Activated CD4-positive, alpha-beta T cell treated with anti-CD3 and anti-CD28 coated beads, Interleukin-2, Interleukin-6, amounts not matched to agents 100 ng/mL and 50 ng/mL, durations not matched to agents 16 hours and 8 hours (primary cell): ENCODE data around the gene COL4A2.

Experiments
- DNase-seq: peaks from one replicate; pipeline ENCODE4 v3.0.0-alpha.2; 2020

COL4A2 gene

DNA sequence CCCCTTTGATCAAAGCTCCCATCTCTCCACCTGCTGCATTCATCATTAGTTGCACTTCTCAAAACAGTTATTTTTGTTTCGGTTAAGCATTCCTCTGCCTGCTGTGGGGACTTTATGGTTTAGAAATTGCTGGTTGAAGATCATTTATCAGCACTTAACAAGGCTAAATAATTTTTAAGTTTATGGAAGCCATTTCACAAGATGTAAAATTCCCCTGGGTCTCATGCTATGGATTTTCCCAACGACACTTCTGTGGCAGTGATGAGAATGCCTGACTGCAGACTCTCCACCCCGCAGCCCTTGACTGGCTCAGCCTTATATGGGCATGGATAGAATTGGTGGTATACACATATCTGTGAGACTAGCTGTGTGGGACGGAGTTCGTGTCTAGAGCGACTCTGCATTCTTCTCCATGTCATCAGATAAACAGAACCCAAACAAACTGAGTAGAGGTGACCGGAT lies 52.8 kb downstream of the COL4A2 start:
- no peak for DNase-seq

DNA sequence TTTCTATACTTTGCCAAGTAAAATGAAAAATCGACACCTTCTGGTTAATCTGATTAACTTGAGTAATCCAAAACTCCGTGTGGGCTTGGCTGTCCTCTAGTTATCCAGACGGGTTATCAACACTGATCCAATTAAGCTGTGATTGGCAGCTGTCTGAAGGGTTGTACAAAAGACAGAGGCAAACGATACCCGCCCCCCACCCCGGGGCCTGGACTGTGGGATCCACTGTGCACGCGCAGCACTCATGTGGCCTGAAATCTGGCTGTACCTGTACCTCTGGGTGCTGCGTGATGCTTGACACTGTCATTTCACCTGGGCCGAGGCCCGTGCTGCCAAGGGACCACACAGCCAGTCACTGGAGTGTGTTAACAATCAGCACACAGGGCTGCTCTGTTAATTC lies 53.5 kb downstream of the COL4A2 start:
- DNase-seq = no peak

DNA sequence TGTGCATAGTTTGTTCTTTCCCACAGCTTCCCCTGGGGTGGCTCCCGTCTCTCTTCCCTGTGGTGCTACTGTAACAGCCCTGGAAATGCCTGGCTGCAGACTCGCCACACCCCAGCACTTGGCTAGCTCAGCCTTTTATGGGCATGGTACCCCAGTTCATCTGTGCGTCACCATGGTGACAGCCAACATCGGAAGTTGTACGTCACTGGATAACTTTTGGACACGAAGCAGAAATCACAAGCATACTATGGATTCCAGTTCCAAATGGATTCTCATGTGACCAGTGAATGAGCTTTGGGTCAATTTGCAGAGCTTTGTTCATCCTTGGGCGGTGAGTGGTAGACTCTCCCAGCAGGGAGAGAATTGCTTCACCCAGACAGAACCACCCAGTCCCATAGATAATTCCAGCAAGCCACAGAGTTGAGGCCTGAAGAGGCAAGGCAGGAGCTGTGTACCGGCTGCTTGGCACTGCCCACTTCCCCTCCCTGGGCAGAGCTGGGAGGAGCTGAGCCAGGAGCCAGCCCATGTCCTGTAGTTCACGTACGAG lies 54.4 kb downstream of the COL4A2 start:
- no peak for DNase-seq

DNA sequence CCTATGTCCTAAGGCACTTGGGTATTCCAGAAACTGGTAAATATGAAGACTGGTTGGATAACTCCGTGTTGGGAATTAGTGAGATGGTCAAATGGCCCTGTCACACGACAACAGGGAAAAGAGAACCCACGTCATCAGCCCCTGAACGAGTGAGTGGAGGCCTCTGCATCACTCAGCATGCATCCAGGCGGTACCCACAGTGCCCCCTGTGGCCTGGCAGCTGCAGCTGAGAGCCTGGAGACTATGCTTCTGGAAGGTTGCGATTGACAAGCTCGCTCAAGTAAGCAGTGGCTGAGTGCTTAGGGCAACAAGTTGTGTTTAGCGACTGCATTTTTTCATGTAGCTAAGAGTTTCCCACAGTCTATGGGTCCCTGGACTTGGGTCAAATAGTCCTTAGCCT lies 55.9 kb downstream of the COL4A2 start:
- DNase-seq = no peak

DNA sequence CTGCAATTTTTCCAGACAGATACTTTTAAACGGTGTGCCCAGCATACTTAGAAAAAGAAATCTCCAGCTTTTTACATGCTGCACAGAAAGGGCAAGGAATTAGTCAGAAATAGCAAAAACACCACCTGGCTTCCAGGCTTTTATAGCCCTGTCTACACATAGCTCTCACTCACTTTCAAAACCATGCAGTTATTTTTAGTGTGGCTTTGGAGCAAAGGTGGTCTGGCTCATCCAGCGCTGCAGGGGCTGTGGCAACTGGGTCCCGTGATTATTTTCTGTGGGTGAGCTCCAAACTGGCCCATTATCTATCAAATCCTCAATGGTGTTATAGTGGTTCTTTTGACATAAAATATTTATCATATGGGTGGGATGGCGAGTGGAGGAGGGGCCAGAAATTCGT lies 57.0 kb downstream of the COL4A2 start:
- DNase-seq = no peak

DNA sequence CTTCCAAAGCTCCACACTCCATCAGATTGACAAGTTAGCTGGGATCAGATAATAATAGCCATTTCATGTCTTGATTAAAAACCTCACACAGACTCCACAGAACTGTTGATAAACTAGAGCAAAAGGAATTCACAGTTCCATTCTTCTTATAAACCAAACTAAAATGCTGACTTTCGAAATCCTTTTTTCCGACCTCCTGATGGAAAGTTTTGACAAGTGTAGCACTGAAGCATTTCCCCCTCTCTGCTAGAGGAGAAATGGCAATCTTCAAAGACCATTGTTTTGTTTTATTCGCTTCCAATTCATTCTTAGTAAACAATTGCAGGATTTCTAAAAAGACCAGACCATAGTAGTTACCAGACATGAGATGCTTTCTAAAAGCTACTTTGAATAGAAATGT lies 58.8 kb downstream of the COL4A2 start:
- no peak for DNase-seq

DNA sequence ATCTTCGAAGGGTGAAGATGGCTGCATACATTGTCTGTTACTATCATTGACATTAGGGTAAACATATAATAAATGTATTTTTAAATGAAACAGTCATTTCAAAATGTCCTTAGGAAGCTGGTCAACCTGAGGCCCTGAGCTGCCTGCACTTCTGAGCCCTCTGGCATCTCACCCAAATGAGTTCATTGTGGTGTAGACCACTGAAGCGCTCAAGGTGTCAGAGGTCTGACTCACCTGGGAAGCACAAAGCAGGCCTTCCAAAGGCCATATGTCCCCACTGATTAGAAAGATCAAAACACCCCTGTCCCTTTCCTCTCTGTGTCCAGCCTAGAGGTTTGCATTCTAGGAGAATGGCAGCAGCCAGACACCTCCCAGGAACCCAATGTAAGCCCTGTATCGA lies 59.6 kb downstream of the COL4A2 start:
- DNase-seq = no peak

DNA sequence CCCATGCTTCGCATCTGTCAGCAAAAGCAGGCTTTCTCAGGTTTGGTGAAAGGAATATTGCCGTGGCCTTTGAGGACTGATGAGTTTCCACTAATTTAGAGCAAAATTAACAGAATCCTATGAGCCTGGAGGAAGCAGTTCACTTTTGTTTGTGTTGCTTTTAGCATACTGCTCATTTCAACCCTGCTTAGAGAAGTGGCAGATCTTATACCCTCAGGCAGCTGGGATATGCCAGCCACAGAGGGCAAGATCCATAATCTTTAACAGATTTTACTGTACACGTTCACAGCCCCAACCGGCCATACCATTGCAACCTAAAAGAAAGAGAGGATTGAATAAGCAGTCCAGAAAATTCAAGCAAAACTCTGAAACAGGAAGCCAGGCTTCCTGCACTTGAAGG lies 60.5 kb downstream of the COL4A2 start:
- no peak for DNase-seq

DNA sequence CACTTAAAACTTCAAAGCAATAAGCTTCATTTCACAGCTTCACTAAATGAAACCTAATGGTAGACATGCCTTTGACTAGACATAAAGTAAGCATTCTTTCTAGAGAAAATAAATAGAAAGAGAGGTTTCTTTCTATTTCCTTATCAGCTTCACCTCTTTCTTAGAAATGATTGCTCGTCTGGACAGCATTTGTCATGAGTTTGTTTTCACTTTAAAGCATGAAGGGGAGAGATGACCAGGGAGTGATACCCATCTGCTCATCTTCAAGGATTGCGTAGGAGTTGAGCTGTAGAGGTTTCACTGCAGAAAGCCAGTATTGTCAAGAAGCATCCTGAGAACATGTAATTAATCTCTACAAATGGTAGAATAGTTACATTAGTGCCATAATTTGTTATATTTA lies 61.3 kb downstream of the COL4A2 start:
- no peak for DNase-seq

DNA sequence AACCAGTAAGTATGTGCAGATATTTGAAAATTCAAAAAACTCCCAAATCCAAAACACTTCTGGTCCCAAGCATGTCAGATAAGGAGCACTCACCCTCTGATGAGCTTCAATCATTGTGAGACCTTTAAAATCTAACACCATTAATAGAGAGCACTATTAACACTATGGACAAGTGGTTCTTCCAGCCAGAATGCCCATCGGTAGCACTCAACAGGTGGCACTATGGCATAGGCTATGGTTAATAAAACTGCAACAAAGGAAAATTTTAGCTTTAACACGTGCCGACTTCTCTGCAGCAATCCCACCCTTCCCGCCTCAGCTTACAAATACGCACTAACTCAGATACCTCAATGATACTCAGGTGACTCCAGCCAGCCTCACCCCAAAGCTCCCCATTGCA lies 62.3 kb downstream of the COL4A2 start:
- DNase-seq = no peak

DNA sequence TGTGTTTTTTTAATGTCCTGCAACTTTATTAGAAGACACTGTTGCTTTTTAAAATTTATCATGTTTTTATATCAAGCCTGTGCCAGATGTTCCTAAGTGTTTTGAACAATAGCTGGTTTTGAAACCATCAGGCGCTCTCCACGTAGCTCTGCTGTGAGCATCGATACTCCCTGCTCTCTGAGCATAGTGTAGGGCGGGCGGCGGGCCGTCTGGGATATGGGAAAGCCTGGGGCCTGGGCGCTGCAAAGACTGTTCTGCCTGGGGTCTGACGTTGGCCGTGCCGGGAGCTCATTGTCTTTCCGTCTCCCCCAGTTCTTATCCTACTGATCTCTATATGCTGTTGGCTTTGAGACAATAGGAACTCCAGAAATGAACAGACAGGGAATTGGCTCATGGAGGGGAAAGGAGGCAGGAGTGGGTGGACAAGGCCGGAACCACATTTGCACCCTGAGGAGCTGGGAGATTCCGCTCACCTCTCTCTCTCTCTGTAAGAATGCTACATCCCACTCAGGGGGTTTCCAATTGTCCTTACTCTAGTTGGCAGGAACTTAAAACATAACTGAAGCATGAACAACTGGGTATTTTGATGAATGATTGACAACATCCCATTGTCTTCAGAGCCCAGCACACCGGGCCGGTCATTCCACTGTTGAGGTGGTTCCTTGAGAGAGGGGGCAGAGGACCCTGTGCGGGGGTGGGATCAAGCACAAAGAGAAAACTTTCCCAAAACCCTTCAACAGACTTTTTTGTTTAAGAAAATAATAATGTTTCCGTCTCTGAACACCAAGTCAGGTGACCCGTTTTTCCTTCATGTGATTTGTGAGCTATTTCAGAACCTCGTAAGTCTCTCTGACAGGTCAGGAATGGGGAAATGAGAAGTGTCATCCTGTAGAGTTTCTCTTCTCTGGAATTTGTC lies 64.7 kb downstream of the COL4A2 start:
- DNase-seq = no peak

DNA sequence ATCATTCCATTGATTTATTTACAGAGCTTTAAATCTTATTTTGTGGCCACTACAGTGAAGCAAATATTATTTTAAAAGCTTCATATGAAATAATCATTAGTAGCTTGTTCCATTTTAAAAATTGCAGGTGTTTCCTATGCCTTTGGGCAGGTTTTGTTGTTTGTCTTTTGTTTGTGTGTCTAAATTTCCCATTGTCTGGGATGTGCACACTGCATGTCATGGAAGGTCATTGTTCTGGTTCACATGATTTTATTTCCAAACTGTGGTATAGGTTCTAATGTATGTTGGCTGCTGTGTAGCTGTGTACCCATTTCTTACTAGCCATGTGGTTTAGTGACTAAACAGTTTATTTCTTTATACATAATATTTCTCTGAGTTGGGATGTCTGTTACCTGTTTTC lies 65.6 kb downstream of the COL4A2 start:
- DNase-seq = no peak

DNA sequence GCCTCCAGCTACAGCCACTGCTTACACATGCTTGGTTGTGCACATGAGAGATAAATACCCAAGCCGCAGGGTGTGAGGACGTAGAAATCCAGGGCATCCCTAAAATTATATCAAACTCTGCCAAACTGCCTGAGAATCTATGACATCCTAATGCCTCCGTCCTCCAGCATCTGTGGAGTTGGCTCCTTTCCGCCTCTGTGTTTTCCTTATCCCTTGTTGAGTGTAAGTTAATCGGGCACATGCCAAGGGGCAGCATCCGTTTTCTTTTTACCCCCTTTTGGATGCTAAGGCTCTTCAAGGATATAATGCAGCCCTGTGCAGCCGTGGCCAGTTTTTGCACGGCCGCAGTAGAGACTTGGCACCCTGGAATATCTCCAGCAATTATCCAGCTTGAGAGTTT lies 66.5 kb downstream of the COL4A2 start:
- no peak for DNase-seq

DNA sequence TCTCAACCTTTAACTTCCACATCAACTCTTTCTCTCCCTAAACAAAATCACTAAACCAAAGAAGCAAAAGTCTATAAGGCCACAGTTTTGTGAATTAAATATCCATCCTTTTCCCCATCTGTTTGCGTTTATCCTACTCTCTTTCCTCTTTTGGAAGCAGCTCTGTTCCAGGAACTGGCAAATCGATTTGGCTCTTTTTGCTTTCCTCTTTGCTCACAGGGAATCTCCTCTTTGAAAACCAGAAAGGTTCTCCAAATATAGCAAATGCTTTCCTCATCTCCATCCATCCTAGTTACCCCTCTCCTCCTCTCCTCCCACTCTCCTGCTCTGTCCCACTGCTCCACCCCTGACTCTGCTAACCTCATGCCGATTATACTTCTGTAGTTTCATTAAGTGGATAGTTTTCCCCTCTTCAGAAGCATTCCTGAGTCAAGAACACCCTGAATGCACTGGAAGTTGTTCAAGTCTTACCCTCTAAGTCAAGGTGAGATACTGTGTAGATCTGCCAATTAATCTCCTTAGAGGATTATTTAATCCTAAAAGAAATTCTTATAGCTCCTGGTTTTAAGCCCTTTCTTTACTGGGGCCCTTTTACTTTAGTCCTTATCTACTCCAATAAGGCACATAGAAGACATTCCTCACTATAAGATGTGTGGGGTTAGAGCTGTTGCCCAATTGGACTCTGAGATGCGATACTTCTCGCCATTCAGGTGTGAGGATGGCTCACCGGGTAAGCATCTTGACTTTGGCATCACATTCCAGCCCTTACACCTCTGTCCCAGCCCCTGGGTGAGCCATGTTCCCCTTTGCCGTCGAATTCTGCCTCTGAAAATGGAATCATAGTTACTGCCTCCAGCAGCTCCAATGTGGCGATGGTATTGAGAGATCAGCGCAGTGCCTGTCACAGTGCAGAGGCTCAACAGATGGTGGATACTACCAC lies 67.6 kb downstream of the COL4A2 start:
- no peak for DNase-seq

DNA sequence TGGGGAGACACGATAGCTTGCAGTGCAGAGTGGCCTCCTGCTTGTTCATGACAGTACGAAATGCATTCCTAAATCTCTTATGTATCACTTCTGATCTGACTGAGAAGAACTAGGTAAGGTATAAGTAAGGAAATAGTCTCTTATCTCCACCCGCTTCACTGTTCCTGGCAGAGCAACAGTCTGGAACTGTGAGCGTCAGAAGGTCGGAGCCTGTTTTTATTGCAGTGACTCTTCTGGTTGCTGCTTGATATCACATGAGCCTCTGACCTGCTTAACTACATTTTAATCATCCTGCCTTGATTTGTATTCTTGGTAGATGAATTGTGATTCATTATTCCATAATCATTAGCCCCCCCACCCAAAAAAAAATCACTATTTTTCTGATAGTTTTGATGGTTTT lies 69.0 kb downstream of the COL4A2 start:
- no peak for DNase-seq

DNA sequence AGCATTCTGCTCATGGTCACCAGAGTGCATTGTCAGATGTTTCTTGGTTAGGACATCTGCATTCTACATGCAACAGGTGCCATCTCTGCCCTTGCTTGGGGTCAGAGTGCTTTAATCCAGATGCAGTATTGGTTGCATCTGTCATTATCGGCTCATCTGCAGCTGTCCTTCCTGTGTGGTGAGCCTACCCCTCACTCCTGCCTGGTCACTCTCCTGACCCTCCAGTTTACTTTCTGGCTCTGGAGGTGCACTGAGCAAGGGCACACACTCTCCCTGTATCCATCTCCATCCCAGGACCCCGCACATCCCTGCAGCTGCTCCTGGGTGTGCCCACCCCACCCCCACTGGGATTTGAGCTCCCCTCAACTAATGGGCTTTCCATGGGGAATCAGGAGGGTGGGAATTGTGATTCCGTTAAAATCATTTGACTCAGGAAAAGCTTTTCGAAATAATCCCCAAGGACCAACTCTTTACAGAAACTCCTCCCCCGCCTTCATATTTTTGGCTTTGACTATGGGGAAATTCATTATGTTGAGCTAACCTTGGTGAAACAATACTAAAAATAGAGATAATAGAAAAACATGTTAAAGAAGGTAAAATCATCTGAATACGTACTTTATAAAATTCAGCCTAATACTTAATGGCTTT lies 70.2 kb downstream of the COL4A2 start:
- DNase-seq = no peak

DNA sequence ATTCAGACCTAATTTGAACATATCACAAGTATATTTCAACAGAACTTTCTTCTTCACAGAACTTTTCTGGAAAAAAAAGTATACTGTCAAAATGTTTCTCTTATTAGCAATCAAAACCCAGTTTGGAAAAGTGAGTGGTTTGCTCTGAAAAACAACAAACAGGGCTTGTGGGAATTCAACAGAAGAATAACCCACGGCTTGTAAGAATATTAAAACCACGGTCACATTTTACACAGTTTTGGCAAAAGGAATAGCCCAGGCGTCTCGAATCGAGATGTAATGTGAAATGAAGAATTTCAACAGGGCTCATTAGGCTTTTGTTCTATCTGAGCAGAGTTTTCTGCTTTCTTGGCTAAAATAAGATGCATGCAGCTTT lies 70.7 kb downstream of the COL4A2 start:
- no peak for DNase-seq

DNA sequence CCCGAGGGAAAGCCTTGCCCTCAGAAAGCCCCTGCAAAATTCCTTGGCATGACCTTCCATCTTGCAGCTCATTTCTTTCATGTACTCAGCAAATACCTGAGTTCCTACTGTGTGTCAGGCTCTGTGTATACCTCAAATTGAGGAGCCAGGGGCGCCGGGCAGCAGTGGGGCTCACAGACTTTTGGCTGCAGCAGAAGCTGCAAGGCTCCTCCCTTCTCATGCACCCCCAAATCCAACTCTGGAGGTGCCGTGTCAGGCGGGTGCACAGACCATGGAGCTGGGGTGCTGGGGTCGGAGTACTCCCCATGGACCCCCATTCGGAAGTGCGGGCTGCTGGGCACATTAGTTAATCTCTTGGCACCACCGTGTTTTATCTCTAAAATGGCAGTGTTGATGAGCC lies 72.3 kb downstream of the COL4A2 start:
- DNase-seq = no peak

DNA sequence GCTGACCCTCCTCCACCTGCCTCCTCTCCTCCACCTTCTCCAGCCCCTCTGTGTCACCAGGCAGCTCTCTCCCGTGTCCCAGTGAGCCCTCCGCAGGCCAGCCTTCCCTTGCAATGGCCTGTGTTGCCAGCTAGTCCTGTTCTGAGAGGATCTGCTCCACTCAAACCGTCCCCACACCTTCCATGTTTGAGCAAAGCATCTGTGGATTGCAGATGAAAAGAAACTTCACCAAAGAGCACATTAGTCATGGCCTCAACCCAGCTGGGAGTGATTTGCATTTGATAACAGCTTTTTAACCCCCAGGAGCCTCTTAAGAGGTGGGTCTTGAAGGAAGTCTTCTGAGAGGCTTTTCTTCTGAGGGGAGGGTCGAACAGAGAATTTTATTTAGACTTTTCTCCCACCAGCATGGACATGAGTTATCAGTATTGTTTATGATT lies 72.8 kb downstream of the COL4A2 start:
- no peak for DNase-seq

DNA sequence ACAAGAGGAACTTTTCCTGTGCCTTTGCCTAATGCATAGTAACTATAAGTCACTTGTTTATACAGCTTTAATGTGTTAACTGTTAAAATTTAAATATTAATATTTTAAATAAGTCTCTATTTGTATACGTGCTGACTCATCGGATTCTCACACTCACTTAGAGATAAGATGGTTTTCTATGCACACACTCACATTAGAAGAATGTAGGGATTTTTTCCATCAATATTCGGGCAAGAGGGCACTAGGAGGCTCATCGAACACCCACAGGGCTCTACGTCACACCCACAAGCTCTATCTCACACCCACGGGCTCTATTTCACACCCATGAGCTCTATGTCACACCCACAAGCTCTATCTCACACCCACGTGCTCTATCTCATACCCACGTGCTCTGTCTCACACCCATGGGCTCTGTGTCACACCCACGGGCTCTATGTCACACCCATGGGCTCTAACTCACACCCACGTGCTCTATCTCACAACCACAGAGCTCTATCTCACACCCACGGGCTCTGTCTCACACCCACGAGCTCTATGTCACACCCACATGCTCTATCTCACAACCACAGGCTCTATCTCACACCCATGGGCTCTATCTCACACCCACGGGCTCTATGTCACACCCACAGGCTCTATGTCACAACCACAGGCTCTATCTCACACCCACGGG lies 73.4 kb downstream of the COL4A2 start:
- DNase-seq = no peak

DNA sequence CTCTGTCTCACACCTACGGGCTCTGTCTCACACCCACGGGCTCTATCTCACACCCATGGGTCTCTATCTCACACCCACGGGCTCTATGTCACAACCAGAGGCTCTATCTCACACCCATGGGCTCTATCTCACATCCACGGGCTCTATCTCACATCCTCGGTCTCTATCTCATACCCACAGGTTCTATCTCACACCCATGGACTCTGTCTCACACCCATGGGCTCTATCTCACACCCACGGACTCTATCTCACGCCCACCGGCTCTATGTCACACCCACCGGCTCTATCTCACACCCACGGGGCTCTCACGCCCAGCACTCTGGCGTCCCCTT lies 73.9 kb downstream of the COL4A2 start:
- DNase-seq = no peak

DNA sequence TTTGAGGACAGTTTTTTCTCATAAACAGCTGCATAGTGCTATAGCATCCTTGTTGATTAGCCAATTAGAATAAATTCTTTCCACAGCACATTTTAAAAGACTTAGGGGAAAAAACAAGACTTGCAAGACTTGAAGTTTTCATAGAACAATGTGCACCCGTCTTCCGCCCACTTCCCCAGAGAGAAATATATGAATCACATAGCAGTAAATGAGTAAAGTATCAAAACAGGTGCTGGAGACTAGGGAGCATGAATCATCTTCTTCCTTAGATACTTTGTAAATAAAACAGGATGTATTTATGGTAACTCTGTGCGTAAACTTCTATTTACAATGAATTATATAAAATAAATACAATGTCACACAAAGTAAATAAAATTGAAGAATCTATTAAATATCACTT lies 75.1 kb downstream of the COL4A2 start:
- no peak for DNase-seq

DNA sequence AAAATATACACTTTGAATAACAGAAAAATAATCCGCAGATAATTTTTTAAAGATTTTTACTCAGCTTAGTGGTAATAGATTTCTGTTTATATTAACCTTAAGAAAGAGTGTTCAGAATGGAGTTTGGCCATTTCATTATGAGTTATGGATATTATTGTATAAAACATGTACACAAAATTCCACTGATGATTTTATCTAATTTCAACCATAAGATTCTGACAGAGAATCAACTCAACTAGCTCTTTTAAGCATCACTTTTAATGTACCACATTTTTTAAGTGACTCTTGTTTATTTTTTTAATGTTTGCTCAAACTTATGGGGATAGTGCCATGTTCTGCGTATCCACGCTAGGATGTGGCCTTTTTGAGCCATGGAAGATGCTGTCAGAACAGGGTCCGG lies 75.7 kb downstream of the COL4A2 start:
- no peak for DNase-seq
